Ectodermal cell (in vitro differentiated cells): ENCODE results near the gene BIN2.

ENCODE experiments used
- H3K27ac ChIP-seq: 2 replicates; pipeline ENCODE4 v1.7.0; 2013; ENCODE audit warnings: mild to moderate bottlenecking, low read depth, low read length; ENCODE audit not compliant: insufficient read depth, poor library complexity, severe bottlenecking
- H3K27me3 ChIP-seq: 2 replicates; pipeline ENCODE4 v1.7.0; 2013; ENCODE audit warnings: mild to moderate bottlenecking, low read length; ENCODE audit not compliant: insufficient read depth, control insufficient read depth, poor library complexity, severe bottlenecking
- H3K36me3 ChIP-seq: one replicate; pipeline ENCODE4 v1.7.0; 2013; ENCODE audit warnings: low read length; ENCODE audit not compliant: control insufficient read depth, insufficient read depth
- H3K4me1 ChIP-seq: one replicate; pipeline ENCODE4 v1.7.0; 2013; ENCODE audit warnings: low read length; ENCODE audit not compliant: control insufficient read depth, insufficient read depth
- H3K4me3 ChIP-seq: 2 replicates; pipeline ENCODE4 v1.7.0; 2013; ENCODE audit warnings: low read depth, low read length, control low read depth; ENCODE audit not compliant: insufficient read depth
- H3K9me3 ChIP-seq: 2 replicates; pipeline ENCODE4 v1.7.0; 2013; ENCODE audit warnings: mild to moderate bottlenecking, low read length, moderate library complexity; ENCODE audit not compliant: control insufficient read depth
- WGBS, 2 experiments: methylation state at CpG; one replicate each; pipeline ENCODE4 v1.1.7; 2013; ENCODE audit warnings: missing lambda C conversion rate in 2 of 2; 5-methylcytosine and 5-hydroxymethylcytosine counted together

The BIN2 gene

GRCh38 chr12:51240971-51241370, 83.0 kb downstream of the BIN2 start:
- H3K4me3 ChIP-seq = no peak overlapping the region

GRCh38 chr12:51238510-51239334, 85.3 kb downstream of the BIN2 start, which contains the start of gene DAZAP2:
DAZAP2 (plus strand) TSS chr12:51238826; CDS start chr12:51238908, 82 bp downstream.
- peaks cover 27% of the 10 kb centered on the region for H3K36me3 ChIP-seq
- 0 to 1% methylated on average over 70 of the region's 70 CpGs for WGBS, 2 experiments
- peaks cover 4% of the 10 kb centered on the region for H3K4me1 ChIP-seq
- H3K4me3 ChIP-seq = peak within 1 kb of the TSS; percentile 100
- peak within 1 kb of the TSS; percentile 97 for H3K27ac ChIP-seq
- no peaks in the 10 kb centered on the region for H3K27me3 ChIP-seq
- H3K9me3 ChIP-seq = no peaks in the 10 kb centered on the region

More at GRCh38 chr12:51240971-51241370, 83.0 kb downstream of the BIN2 start:
- H3K4me1 ChIP-seq = peaks cover 4% of the 10 kb centered on the region
- peaks cover 27% of the 10 kb centered on the region for H3K36me3 ChIP-seq
- no peaks in the 10 kb centered on the region for H3K27me3 ChIP-seq
- no peak overlapping the region for H3K27ac ChIP-seq
- WGBS, 2 experiments = 81 to 97% methylated on average over 2 of the region's 2 CpGs
- H3K9me3 ChIP-seq = no peaks in the 10 kb centered on the region

GRCh38 chr12:51238037-51238509, 85.9 kb downstream of the BIN2 start:
- H3K4me3 ChIP-seq = peak overlapping the region; percentile 100
- H3K9me3 ChIP-seq = no peaks in the 10 kb centered on the region
- H3K4me1 ChIP-seq = peaks cover 4% of the 10 kb centered on the region
- H3K27me3 ChIP-seq = no peaks in the 10 kb centered on the region
- H3K36me3 ChIP-seq = peaks cover 27% of the 10 kb centered on the region
- peak overlapping the region; percentile 31 for H3K27ac ChIP-seq
- 56 to 58% methylated on average over 10 of the region's 10 CpGs for WGBS, 2 experiments

GRCh38 chr12:51234530-51234929, 89.4 kb downstream of the BIN2 start:
- Histone ChIP-seq H3K9me3 (no peaks in the 10 kb centered on the region), H3K4me1 (no peaks in the 10 kb centered on the region), H3K27me3 (no peaks in the 10 kb centered on the region), H3K27ac (no peak overlapping the region), H3K4me3 (no peak overlapping the region), H3K36me3 (no peaks in the 10 kb centered on the region)
- WGBS, 2 experiments = 93 to 99% methylated on average over 5 of the region's 5 CpGs

GRCh38 chr12:51232642-51233041, 91.3 kb downstream of the BIN2 start:
- H3K4me1 ChIP-seq = no peaks in the 10 kb centered on the region
- no peaks in the 10 kb centered on the region for H3K27me3 ChIP-seq
- H3K4me3 ChIP-seq = no peak overlapping the region
- no peak overlapping the region for H3K27ac ChIP-seq
- no peaks in the 10 kb centered on the region for H3K9me3 ChIP-seq
- H3K36me3 ChIP-seq = no peaks in the 10 kb centered on the region
